GM10266 (cell line): ENCODE data around the gene HBG1.

Experiments
- DNase-seq: peaks from one replicate; pipeline ENCODE4 v3.0.0; 2012; ENCODE audit errors: extremely low spot score
- CTCF ChIP-seq: IDR thresholded peaks from 2 replicates; pipeline ENCODE4 v1.5.1; 2012; ENCODE audit warnings: mild to moderate bottlenecking, low read depth; ENCODE audit not compliant: control insufficient read depth, insufficient read depth; ENCODE audit errors: missing control alignments

HBG1 gene

DNA sequence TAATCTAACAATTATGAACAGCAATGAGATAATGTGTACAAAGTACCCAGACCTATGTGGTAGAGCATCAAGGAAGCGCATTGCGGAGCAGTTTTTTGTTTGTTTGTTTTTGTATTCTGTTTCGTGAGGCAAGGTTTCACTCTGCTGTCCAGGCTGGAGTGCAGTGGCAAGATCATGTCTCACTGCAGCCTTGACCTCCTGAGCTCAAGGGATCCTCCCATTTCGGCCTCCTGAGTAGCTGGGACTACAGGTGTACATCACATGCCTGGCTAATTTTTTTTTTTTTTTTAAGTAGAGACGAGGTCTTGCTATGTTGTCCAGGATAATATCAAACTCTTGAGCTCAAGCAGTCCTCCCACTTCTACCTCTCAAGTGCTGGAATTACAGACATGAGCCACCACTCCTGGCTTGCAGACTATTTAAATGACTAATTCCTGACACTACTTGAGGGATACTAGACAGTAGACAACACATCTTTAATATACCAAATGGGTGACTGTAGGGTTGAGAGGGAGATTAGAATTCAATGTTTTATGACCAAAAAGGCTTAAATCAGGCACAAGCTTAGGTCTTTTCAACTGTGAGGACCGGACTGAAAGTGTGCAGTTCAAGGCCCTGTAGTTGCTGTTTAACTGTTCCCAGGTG is 39.4 kb upstream of the HBG1 start:
- no peak for DNase-seq
- no peak for TF ChIP-seq CTCF

DNA sequence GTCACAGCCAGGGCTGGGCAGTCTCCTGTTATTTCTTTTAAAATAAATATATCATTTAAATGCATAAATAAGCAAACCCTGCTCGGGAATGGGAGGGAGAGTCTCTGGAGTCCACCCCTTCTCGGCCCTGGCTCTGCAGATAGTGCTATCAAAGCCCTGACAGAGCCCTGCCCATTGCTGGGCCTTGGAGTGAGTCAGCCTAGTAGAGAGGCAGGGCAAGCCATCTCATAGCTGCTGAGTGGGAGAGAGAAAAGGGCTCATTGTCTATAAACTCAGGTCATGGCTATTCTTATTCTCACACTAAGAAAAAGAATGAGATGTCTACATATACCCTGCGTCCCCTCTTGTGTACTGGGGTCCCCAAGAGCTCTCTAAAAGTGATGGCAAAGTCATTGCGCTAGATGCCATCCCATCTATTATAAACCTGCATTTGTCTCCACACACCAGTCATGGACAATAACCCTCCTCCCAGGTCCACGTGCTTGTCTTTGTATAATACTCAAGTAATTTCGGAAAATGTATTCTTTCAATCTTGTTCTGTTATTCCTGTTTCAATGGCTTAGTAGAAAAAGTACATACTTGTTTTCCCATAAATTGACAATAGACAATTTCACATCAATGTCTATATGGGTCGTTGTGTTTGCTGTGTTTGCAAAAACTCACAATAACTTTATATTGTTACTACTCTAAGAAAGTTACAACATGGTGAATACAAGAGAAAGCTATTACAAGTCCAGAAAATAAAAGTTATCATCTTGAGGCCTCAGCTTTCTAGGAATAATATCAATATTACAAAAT is 38.6 kb upstream of the HBG1 start:
- TF ChIP-seq CTCF: no peak
- DNase-seq: no peak

- no peak for DNase-seq
- TF ChIP-seq CTCF: no peak
These were observed 37.2 kb upstream of the HBG1 start for GRCh38 chr11:5286901-5287300.

DNA sequence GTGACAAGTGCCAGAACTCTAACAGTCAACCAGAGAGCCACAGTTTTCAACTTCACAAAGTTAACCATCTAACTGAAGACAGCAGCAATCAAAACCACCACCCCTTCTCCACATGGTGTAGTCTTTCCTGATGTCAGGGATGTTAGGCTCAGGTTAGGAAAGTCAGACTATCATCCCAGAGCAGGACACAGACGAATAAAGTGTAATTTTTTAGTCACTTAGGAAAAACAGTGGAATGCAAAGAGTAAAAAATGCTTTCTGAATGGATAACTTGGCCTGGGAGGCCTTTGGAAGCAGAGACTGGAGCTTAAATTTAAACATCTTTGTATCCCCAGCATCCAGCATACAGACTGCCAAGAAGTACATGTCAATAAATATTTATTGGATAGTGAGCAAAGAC is 36.7 kb upstream of the HBG1 start:
- no peak for DNase-seq
- TF ChIP-seq CTCF: no peak

GRCh38 chr11:5285703-5286340 is 36.2 kb upstream of the HBG1 start:
- TF ChIP-seq CTCF: no peak
- DNase-seq: no peak

DNA sequence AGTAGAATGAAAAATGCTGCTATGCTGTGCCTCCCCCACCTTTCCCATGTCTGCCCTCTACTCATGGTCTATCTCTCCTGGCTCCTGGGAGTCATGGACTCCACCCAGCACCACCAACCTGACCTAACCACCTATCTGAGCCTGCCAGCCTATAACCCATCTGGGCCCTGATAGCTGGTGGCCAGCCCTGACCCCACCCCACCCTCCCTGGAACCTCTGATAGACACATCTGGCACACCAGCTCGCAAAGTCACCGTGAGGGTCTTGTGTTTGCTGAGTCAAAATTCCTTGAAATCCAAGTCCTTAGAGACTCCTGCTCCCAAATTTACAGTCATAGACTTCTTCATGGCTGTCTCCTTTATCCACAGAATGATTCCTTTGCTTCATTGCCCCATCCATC is 35.0 kb upstream of the HBG1 start:
- no peak for TF ChIP-seq CTCF

DNA sequence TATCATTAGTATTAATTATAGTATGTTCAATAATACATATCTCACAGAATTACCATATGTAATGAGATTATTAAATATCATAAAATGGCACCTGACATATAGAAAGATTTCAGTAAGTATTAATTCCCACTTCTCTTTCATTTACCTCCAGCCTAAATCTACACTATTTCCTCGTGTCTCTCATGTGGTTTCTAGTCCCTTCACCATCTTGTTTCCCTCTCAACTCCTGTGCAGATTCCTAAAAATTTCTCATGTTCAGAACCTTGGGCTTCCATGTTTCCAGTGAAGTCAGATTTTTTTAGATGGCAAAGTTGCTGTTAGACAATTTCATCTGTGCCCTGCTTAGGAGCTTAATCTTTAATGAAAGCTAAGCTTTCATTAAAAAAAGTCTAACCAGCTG is 34.2 kb upstream of the HBG1 start:
- no peak for TF ChIP-seq CTCF

More for the DNA sequence above, 35.0 kb upstream of the HBG1 start:
- no peak for DNase-seq

More for the DNA sequence above, 34.2 kb upstream of the HBG1 start:
- DNase-seq: no peak
